SK-N-SH treated with all-trans-retinoic acid at 6 μM for 48 hours (cell line): Measurements from ENCODE around the gene L3HYPDH.

Experiments used
- ATAC-seq: fragments of 200-7000 bp; cut with Tn5 transposase; 3 replicates; pipeline ENCODE4 v1.9.1; 2020; ENCODE audit warnings: mild to moderate bottlenecking, moderate library complexity
- ARNTL ChIP-seq: fragments of 450-650 bp; formaldehyde crosslinking; IDR thresholded peaks from 2 replicates; pipeline ENCODE4 v1.5.0; 2020; ENCODE audit warnings: low read depth, mild to moderate bottlenecking, moderate library complexity, borderline replicate concordance
- BACH2 ChIP-seq: fragments of 250-450 bp; sonication (Bioruptor Pico); IDR thresholded peaks from 2 replicates; pipeline ENCODE4 v1.9.0; 2021; ENCODE audit warnings: mild to moderate bottlenecking, borderline replicate concordance
- CSDC2 ChIP-seq: fragments of 250-450 bp; sonication (Bioruptor Pico); IDR thresholded peaks from 2 replicates; pipeline ENCODE4 v1.5.0; 2020; ENCODE audit warnings: mild to moderate bottlenecking, moderate library complexity
- ISL1 ChIP-seq: fragments of 250-450 bp; sonication (Bioruptor Pico); IDR thresholded peaks from 2 replicates; pipeline ENCODE4 v2.1.2; 2022; ENCODE audit warnings: mild to moderate bottlenecking, moderate library complexity
- OSR1 ChIP-seq: fragments of 250-450 bp; sonication (Bioruptor Pico); IDR thresholded peaks from 2 replicates; pipeline ENCODE4 v1.8.0; 2022; ENCODE audit warnings: moderate library complexity, mild to moderate bottlenecking, inconsistent platforms
- PPARA ChIP-seq: fragments of 250-450 bp; sonication (Bioruptor Pico); IDR thresholded peaks from 2 replicates; pipeline ENCODE4 v1.5.0; 2020; ENCODE audit warnings: mild to moderate bottlenecking, borderline replicate concordance
- RARB ChIP-seq: fragments of 250-450 bp; sonication (Bioruptor Pico); IDR thresholded peaks from 2 replicates; pipeline ENCODE4 v1.8.0; 2021; ENCODE audit warnings: mild to moderate bottlenecking, moderate library complexity
- SNAI2 ChIP-seq: fragments of 250-450 bp; sonication (Bioruptor Pico); IDR thresholded peaks from 2 replicates; pipeline ENCODE4 v1.5.0; 2020; ENCODE audit warnings: mild to moderate bottlenecking, moderate library complexity
- TCF4 ChIP-seq: fragments of 250-450 bp; sonication (Bioruptor Pico); IDR thresholded peaks from 2 replicates; pipeline ENCODE4 v1.8.0; 2021; ENCODE audit warnings: mild to moderate bottlenecking, moderate library complexity, borderline replicate concordance
- TOX ChIP-seq: fragments of 250-450 bp; sonication (Bioruptor Pico); IDR thresholded peaks from 2 replicates; pipeline ENCODE4 v1.8.0; 2021; ENCODE audit warnings: mild to moderate bottlenecking, moderate library complexity, borderline replicate concordance
- ZC3H10 ChIP-seq: fragments of 250-450 bp; sonication (Bioruptor Pico); IDR thresholded peaks from 2 replicates; pipeline ENCODE4 v1.5.1; 2021; ENCODE audit warnings: mild to moderate bottlenecking, moderate library complexity
- ZFP3 ChIP-seq: fragments of 250-450 bp; sonication (Bioruptor Pico); IDR thresholded peaks from 2 replicates; pipeline ENCODE4 v1.5.0; 2020; ENCODE audit warnings: mild to moderate bottlenecking, moderate library complexity
- ZFP30 ChIP-seq: fragments of 450-650 bp; formaldehyde crosslinking; IDR thresholded peaks from 2 replicates; pipeline ENCODE4 v1.5.0; 2022; ENCODE audit warnings: mild to moderate bottlenecking, moderate library complexity
- ZNF565 ChIP-seq: fragments of 450-650 bp; formaldehyde crosslinking; conservative IDR thresholded peaks from 2 replicates; pipeline ENCODE4 v1.5.0; 2020; ENCODE audit warnings: low read depth, mild to moderate bottlenecking, moderate library complexity
- ZNF70 ChIP-seq: fragments of 450-650 bp; formaldehyde crosslinking; IDR thresholded peaks from 2 replicates; pipeline ENCODE4 v1.5.0; 2020; ENCODE audit warnings: mild to moderate bottlenecking, moderate library complexity
- ZNF8 ChIP-seq: fragments of 450-650 bp; formaldehyde crosslinking; IDR thresholded peaks from 2 replicates; pipeline ENCODE4 v1.5.0; 2020; ENCODE audit warnings: mild to moderate bottlenecking, moderate library complexity
- TF ChIP-seq, protein P1 (sequence below): fragments of 250-450 bp; sonication (Bioruptor Pico); IDR thresholded peaks from 2 replicates; pipeline ENCODE4 v1.5.1; 2020; ENCODE audit warnings: low read depth, mild to moderate bottlenecking, moderate library complexity
- TF ChIP-seq, protein P2 (sequence below): fragments of 250-450 bp; sonication (Bioruptor Pico); IDR thresholded peaks from 2 replicates; pipeline ENCODE4 v1.8.0; 2021; ENCODE audit warnings: low read depth, mild to moderate bottlenecking, moderate library complexity, borderline replicate concordance
- TF ChIP-seq, protein P3 (sequence below): fragments of 250-450 bp; sonication (Bioruptor Pico); IDR thresholded peaks from 2 replicates; pipeline ENCODE4 v1.5.1; 2021; ENCODE audit warnings: mild to moderate bottlenecking, moderate library complexity
- TF ChIP-seq, protein P4 (sequence below): fragments of 250-450 bp; sonication (Bioruptor Pico); IDR thresholded peaks from 2 replicates; pipeline ENCODE4 v1.8.0; 2020; ENCODE audit warnings: mild to moderate bottlenecking, moderate library complexity, borderline replicate concordance

The L3HYPDH gene

DNA sequence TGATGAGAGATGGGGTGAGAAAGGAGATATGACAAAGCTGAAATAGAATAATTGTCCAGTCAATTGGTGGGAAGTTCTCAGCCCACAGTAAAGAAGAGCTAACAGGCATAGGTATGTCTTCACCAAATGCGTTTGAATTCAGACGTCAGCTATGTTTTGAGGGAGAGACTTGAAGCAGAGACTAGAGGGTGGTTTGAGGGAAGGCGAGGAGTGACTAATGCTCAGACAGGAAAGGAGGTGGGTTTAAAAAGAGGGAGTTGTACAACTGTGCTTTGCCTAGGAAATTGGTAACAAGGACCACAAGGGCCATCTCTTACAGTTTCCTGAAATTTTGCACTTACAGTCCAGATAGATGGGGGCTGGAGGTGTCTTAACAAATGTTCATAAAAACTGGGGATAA, 6.5 kb upstream of the L3HYPDH start:
- no peak for TF ChIP-seq BACH2
- no peak for TF ChIP-seq ARNTL
- no peak for TF ChIP-seq OSR1 (CRISPR knock-in tag)
- TF ChIP-seq, protein P1, sequence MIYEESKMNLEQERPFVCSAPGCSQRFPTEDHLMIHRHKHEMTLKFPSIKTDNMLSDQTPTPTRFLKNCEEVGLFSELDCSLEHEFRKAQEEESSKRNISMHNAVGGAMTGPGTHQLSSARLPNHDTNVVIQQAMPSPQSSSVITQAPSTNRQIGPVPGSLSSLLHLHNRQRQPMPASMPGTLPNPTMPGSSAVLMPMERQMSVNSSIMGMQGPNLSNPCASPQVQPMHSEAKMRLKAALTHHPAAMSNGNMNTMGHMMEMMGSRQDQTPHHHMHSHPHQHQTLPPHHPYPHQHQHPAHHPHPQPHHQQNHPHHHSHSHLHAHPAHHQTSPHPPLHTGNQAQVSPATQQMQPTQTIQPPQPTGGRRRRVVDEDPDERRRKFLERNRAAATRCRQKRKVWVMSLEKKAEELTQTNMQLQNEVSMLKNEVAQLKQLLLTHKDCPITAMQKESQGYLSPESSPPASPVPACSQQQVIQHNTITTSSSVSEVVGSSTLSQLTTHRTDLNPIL (CRISPR knock-in tag) = no peak
- TF ChIP-seq ZNF8 (CRISPR knock-in tag) = no peak
- no peak for TF ChIP-seq ZNF70 (CRISPR knock-in tag)
- TF ChIP-seq TCF4 (CRISPR knock-in tag) = no peak
- no peak for TF ChIP-seq ZC3H10 (CRISPR knock-in tag)
- no peak for TF ChIP-seq TOX (CRISPR knock-in tag)
- TF ChIP-seq SNAI2 = no peak
- TF ChIP-seq PPARA (CRISPR knock-in tag) = no peak
- TF ChIP-seq CSDC2 (CRISPR knock-in tag) = no peak
- TF ChIP-seq, protein P2, sequence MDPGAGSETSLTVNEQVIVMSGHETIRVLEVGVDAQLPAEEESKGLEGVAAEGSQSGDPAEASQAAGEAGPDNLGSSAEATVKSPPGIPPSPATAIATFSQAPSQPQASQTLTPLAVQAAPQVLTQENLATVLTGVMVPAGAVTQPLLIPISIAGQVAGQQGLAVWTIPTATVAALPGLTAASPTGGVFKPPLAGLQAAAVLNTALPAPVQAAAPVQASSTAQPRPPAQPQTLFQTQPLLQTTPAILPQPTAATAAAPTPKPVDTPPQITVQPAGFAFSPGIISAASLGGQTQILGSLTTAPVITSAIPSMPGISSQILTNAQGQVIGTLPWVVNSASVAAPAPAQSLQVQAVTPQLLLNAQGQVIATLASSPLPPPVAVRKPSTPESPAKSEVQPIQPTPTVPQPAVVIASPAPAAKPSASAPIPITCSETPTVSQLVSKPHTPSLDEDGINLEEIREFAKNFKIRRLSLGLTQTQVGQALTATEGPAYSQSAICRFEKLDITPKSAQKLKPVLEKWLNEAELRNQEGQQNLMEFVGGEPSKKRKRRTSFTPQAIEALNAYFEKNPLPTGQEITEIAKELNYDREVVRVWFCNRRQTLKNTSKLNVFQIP = no peak
- no peak for TF ChIP-seq ZNF565 (CRISPR knock-in tag)
- TF ChIP-seq, protein P3, sequence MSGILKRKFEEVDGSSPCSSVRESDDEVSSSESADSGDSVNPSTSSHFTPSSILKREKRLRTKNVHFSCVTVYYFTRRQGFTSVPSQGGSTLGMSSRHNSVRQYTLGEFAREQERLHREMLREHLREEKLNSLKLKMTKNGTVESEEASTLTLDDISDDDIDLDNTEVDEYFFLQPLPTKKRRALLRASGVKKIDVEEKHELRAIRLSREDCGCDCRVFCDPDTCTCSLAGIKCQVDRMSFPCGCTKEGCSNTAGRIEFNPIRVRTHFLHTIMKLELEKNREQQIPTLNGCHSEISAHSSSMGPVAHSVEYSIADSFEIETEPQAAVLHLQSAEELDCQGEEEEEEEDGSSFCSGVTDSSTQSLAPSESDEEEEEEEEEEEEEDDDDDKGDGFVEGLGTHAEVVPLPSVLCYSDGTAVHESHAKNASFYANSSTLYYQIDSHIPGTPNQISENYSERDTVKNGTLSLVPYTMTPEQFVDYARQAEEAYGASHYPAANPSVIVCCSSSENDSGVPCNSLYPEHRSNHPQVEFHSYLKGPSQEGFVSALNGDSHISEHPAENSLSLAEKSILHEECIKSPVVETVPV (CRISPR knock-in tag) = no peak
- TF ChIP-seq, all 23 proteins: peak for 0

DNA sequence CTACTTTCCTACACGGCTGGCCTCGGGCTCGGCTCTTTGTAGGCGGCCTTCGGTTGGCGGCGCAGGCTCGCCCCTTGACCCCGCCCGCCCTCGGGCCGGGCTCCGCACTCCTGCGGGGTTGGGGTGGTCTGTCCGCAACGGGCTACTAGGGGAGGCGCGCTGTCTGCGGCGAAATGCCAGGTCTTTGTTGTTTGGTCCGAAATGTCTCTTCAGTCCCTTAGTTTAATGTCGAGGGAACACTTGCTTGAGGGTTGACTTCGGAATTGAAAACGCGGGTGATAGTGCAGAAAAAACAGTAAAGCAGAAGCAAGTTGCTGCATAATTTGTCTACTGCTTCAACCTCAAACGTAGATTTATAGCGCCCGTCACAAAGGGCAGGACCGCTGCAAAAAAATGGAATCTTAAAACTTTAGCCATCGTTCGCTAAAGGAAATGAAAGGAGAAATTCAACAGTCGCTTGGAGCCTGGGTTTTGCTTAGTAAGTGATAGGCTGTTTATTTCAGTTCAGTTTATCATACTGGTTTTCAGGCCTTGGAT, 499 bp upstream of the L3HYPDH start:
- peak; percentile 47 for ATAC-seq
- TF ChIP-seq RARB (CRISPR knock-in tag) (no peak), PPARA (CRISPR knock-in tag) (no peak)

More for the DNA sequence above, 6.5 kb upstream of the L3HYPDH start:
- no peak for ATAC-seq

DNA sequence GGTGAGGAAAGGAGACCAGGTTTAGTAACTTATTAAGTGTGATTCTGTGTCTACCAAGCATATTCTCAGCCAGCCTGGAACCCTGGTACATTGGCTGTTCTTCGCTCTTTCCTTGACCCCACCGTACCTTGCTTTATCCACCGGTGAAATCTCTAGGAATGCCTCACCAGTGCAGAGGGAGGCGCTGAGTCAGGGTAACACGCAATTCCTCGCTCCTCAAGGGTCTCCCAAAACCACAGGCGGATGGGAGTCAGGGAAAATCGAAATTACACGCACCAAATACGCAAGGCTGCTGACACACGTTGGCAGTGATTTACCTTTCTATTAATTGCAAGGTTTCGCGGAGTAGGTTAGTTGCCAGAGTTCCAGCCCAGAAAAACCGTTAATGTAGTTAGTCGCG, 845 bp downstream of the L3HYPDH start:
- TF ChIP-seq TOX (CRISPR knock-in tag) = peak; percentile 38; the same call in 1 of the 2 replicates
- no peak for TF ChIP-seq ZFP30
- peak; percentile 15 for ATAC-seq

DNA sequence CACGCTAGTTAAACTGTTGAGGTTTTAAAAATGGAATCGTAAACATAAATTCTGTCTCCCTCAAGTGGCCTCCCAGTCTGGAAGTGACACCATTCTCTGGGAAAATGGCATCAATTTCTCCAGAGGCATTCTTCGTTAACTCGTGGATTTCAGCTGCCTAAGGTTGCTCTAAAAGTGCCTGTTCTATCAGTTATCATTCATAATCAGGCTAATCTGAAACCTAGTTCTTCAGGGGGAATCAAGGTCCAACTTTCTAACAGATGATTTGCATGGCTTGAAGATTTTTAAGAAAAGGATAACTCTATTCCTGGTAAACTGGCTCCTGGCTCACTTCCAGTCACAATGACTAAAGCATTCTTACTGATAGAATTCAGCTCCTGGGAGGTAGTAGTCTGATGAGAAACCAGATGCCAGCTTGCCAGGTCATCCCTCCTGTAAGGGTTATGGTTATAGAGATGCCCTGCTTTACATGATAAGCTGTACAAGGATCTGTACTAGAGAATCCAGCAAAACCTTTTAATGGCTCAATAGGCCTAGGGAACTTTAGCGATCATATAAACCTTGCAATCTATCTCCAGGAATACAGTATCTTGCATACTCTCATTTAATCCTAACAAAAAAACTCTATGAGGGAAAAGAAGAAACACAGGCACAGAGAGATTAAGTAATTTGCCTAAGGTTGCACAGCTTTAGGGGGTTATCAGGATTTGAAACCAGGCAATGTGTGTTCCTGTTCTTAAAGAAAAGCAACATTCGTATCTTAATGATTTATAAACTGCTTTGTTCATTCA, 1.5 kb downstream of the L3HYPDH start:
- peak; percentile 74 for ATAC-seq
- TF ChIP-seq ZFP3 = peak; percentile 29; the same call in 1 of the 2 replicates
- peak; percentile 6; the same call in 1 of the 2 replicates for TF ChIP-seq ISL1 (CRISPR knock-in tag)
- TF ChIP-seq, protein P4, sequence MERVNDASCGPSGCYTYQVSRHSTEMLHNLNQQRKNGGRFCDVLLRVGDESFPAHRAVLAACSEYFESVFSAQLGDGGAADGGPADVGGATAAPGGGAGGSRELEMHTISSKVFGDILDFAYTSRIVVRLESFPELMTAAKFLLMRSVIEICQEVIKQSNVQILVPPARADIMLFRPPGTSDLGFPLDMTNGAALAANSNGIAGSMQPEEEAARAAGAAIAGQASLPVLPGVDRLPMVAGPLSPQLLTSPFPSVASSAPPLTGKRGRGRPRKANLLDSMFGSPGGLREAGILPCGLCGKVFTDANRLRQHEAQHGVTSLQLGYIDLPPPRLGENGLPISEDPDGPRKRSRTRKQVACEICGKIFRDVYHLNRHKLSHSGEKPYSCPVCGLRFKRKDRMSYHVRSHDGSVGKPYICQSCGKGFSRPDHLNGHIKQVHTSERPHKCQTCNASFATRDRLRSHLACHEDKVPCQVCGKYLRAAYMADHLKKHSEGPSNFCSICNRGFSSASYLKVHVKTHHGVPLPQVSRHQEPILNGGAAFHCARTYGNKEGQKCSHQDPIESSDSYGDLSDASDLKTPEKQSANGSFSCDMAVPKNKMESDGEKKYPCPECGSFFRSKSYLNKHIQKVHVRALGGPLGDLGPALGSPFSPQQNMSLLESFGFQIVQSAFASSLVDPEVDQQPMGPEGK (CRISPR knock-in tag) = no peak
- TF ChIP-seq, protein P3 (CRISPR knock-in tag) = 0 out of 2 replicates have a peak, but pooled peaks have one; percentile 22
